GM12872 (cell line): ENCODE measurements around the gene CEACAM7.

Experiments used
- TF ChIP-seq, protein P1 (sequence below): IDR thresholded peaks from 3 replicates; pipeline ENCODE4 v1.5.1; 2011; ENCODE audit warnings: low read depth, mild to moderate bottlenecking, low read length, moderate library complexity; ENCODE audit not compliant: insufficient read depth

Gene CEACAM7

DNA sequence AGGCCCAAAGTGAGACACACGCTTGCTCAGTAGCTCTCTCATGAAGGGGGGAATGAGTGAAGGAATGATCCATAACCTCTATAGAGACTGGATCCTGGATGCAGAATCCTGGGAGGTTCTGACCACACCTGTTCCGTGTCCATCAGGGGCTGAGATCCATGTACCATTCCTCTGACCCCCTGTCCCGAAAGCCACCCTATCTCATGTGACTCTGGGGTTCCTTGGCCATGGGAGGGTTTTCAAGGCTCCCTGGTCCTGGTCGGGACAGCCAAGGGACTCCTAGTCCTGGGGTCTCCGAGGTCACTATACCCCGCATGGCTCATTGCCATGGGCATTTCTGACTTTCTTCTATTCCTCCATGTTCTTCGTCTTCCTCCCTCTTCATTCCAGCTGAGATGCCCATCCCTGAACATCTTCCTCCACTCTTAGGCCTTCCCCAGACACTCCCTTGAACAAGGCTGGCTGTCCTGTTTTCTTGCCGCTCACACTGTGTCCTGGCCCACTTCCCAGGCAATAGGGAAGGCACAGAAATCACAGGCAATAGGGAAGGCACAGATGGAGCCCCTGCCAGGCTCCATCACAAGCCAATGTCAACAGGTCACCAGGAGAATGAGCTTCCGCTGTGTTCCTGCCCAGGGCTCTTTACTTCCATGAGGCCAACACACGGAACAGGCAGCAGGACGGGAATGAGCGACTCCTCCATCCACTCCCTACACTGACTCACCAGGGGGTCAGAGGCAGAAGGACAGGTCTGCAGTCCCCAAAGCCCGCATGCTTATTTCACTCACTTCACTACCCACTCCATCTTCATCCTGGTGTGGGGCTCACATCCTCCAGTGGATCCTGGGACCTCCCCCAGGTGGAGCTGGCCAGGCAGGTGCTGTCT, 23.5 kb upstream of the CEACAM7 start:
- TF ChIP-seq, protein P1, sequence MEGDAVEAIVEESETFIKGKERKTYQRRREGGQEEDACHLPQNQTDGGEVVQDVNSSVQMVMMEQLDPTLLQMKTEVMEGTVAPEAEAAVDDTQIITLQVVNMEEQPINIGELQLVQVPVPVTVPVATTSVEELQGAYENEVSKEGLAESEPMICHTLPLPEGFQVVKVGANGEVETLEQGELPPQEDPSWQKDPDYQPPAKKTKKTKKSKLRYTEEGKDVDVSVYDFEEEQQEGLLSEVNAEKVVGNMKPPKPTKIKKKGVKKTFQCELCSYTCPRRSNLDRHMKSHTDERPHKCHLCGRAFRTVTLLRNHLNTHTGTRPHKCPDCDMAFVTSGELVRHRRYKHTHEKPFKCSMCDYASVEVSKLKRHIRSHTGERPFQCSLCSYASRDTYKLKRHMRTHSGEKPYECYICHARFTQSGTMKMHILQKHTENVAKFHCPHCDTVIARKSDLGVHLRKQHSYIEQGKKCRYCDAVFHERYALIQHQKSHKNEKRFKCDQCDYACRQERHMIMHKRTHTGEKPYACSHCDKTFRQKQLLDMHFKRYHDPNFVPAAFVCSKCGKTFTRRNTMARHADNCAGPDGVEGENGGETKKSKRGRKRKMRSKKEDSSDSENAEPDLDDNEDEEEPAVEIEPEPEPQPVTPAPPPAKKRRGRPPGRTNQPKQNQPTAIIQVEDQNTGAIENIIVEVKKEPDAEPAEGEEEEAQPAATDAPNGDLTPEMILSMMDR = no peak

DNA sequence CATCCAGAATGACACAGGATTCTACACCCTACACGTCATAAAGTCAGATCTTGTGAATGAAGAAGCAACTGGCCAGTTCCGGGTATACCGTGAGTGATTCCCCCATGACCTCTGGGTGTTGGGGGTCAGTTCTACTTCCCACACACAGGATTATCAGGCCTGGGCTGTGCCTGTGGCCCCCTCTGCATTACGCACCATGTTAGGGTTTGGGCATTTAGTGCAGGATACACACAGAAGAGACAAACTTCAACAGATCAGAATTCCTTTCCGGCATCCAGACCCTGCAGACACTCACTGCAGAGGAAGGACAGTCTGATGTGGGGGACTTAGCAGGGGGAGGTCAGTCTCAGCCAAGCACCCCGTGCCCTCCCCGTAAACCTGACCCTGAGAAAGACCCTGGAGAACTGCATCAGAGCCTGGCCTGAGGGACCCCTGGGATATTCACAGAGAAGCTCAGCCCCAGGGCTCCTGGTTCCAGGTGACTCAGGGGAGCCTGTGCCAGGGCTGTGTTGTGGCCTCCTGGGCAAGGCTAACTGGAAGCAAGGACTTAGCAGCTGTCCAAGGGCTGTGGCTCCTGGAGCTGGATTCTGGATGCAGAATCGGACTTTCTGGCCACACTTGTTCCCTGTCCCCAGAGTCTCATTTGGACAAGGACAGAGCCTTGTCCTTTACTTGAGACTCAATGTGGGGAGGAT, 22.0 kb upstream of the CEACAM7 start:
- TF ChIP-seq, protein P1 = no peak

DNA sequence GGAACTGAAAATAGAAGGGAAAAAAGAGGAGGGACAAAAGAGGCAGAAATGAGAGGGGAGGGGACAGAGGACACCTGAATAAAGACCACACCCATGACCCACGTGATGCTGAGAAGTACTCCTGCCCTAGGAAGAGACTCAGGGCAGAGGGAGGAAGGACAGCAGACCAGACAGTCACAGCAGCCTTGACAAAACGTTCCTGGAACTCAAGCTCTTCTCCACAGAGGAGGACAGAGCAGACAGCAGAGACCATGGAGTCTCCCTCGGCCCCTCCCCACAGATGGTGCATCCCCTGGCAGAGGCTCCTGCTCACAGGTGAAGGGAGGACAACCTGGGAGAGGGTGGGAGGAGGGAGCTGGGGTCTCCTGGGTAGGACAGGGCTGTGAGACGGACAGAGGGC, 20.4 kb upstream of the CEACAM7 start, which contains the start of gene CEACAM5:
CEACAM5 (plus strand) TSS at position 146 of the 400 bp plus-strand sequence; CDS start at position 252, 106 bp downstream.
- TF ChIP-seq, protein P1 = no peak

DNA sequence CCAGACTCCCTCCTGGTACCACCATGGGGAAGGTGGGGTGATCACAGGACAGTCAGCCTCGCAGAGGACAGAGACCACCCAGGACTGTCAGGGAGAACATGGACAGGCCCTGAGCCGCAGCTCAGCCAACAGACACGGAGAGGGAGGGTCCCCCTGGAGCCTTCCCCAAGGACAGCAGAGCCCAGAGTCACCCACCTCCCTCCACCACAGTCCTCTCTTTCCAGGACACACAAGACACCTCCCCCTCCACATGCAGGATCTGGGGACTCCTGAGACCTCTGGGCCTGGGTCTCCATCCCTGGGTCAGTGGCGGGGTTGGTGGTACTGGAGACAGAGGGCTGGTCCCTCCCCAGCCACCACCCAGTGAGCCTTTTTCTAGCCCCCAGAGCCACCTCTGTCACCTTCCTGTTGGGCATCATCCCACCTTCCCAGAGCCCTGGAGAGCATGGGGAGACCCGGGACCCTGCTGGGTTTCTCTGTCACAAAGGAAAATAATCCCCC, 19.9 kb upstream of the CEACAM7 start:
- TF ChIP-seq, protein P1 = no peak

DNA sequence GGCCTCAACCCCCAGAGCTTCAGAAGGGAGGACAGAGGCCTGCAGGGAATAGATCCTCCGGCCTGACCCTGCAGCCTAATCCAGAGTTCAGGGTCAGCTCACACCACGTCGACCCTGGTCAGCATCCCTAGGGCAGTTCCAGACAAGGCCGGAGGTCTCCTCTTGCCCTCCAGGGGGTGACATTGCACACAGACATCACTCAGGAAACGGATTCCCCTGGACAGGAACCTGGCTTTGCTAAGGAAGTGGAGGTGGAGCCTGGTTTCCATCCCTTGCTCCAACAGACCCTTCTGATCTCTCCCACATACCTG, 19.4 kb upstream of the CEACAM7 start:
- TF ChIP-seq, protein P1 = no peak; the same call in 2 of the 3 replicates

DNA sequence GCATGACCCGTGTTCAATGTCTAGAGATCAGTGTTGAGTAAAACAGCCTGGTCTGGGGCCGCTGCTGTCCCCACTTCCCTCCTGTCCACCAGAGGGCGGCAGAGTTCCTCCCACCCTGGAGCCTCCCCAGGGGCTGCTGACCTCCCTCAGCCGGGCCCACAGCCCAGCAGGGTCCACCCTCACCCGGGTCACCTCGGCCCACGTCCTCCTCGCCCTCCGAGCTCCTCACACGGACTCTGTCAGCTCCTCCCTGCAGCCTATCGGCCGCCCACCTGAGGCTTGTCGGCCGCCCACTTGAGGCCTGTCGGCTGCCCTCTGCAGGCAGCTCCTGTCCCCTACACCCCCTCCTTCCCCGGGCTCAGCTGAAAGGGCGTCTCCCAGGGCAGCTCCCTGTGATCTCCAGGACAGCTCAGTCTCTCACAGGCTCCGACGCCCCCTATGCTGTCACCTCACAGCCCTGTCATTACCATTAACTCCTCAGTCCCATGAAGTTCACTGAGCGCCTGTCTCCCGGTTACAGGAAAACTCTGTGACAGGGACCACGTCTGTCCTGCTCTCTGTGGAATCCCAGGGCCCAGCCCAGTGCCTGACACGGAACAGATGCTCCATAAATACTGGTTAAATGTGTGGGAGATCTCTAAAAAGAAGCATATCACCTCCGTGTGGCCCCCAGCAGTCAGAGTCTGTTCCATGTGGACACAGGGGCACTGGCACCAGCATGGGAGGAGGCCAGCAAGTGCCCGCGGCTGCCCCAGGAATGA, 18.9 kb upstream of the CEACAM7 start:
- TF ChIP-seq, protein P1 = peak; percentile 90
